Tibial nerve (tissue), 4 donors: ENCODE data around the gene FLCN. TPM values are rescaled to one million over a fixed set of nuclear protein-coding genes. Genes with fewer than 3 reads are reported as not detected.

Experiments used
- DNase-seq, 2 donors: peaks; one replicate each; pipeline ENCODE4 v3.0.0-alpha.2; 2019; ENCODE audit warnings: low spot score in 2 of 2
- H3K27ac ChIP-seq, 4 donors: fragments of 200-600 bp; sonication (generic) in 3 of 4; one replicate each; pipeline ENCODE4 v1.5.1; 2017 to 2019; ENCODE audit warnings: mild to moderate bottlenecking in 1 of 4
- H3K27me3 ChIP-seq, 2 donors: fragments of 200-600 bp; sonication (generic) in 1 of 2; one replicate each; pipeline versions ENCODE4 v1.5.1 to v1.6.0; 2017 to 2019
- H3K36me3 ChIP-seq, 3 donors: fragments of 200-600 bp; sonication (generic); one replicate each; pipeline ENCODE4 v1.5.1; 2018 to 2019
- H3K4me1 ChIP-seq, 4 donors: fragments of 200-600 bp; sonication (generic) in 3 of 4; one replicate each; pipeline ENCODE4 v1.5.1; 2017 to 2019
- H3K4me3 ChIP-seq, 4 donors: fragments of 200-600 bp; sonication (generic) in 3 of 4; one replicate each; pipeline ENCODE4 v1.5.1; 2017 to 2019; ENCODE audit warnings: mild to moderate bottlenecking in 1 of 4, moderate library complexity in 1 of 4
- H3K9me3 ChIP-seq, 4 donors: fragments of 200-600 bp; sonication (generic) in 3 of 4; one replicate each; pipeline ENCODE4 v1.5.1; 2017 to 2019
- CTCF ChIP-seq, 5 experiments: fragments of 200-600 bp in 3 of 5; fragments of 450-650 bp in 2 of 5; sonication (generic) in 3 of 5; IDR thresholded peaks; one replicate each; pipeline ENCODE4 v1.5.1; 2016 to 2019; ENCODE audit warnings: antibody characterized with exemption in 5 of 5, mild to moderate bottlenecking in 3 of 5, moderate library complexity in 2 of 5
- EP300 ChIP-seq, 2 donors: sonication (generic); formaldehyde crosslinking; IDR thresholded peaks; one replicate each; pipeline ENCODE4 v1.6.1; 2017; ENCODE audit warnings: antibody characterized with exemption in 2 of 2, mild to moderate bottlenecking in 1 of 2
- POLR2A ChIP-seq, 2 donors: fragments of 450-650 bp; IDR thresholded peaks; one replicate each; pipeline ENCODE4 v1.6.1; 2017; ENCODE audit warnings: antibody characterized with exemption in 2 of 2, mild to moderate bottlenecking in 2 of 2, moderate library complexity in 2 of 2
- WGBS, 2 donors: methylation state at CpG; one replicate each; pipeline ENCODE4 v1.1.5; 2018; 5-methylcytosine and 5-hydroxymethylcytosine counted together
- total RNA-seq, 4 donors: library from RNA; depleted of rRNA; stranded (reverse); fragments of >200 nt; gene quantifications; one replicate each; pipeline ENCODE4 v1.1.0, GENCODE V29; 2016

Gene FLCN
- total RNA-seq, 4 donors from 2014 or later: 71.5 to 85.9 (median 76.6) TPM

- DNase-seq: no peak
- Histone ChIP-seq H3K27ac (no peak overlapping the region), H3K4me3 (no peak overlapping the region), H3K27me3 (no peaks in the 10 kb centered on the region), H3K36me3 (peaks cover 2 to 90% (median 15%) of the 10 kb centered on the region in 3 donors), H3K9me3 (no peaks in the 10 kb centered on the region), H3K4me1 (no peaks in the 10 kb centered on the region)
- 55 to 65% methylated on average over 10 of the region's 10 CpGs for WGBS, 2 donors
- TF ChIP-seq POLR2A (IDR thresholded peaks at IDR 0.05) (no peak), EP300 (IDR thresholded peaks at IDR 0.05) (no peak), CTCF (IDR thresholded peaks at IDR 0.05) (no peak)
Observed at GRCh38 chr17:17213775-17214174, 23.2 kb downstream of the FLCN start.

GRCh38 chr17:17207998-17208397 lies 29.0 kb downstream of the FLCN start:
- H3K27me3 ChIP-seq: no peaks in the 10 kb centered on the region
- H3K4me3 ChIP-seq: no peak overlapping the region
- H3K9me3 ChIP-seq: no peaks in the 10 kb centered on the region
- TF ChIP-seq CTCF (IDR thresholded peaks at IDR 0.05) (no peak), EP300 (IDR thresholded peaks at IDR 0.05) (no peak), POLR2A (IDR thresholded peaks at IDR 0.05) (no peak)
- peak overlapping the region in 2 of 4 donors; percentile 95 to 96 for H3K27ac ChIP-seq
- peaks cover 0 to 35% (median 0%) of the 10 kb centered on the region in 3 donors for H3K36me3 ChIP-seq
- H3K4me1 ChIP-seq: peaks cover 0 to 45% (median 23%) of the 10 kb centered on the region in 4 donors
- WGBS, 2 donors: 71 to 73% methylated on average over 8 of the region's 8 CpGs
- DNase-seq: no peak

- TF ChIP-seq POLR2A (IDR thresholded peaks at IDR 0.05) (no peak), EP300 (IDR thresholded peaks at IDR 0.05) (no peak), CTCF (IDR thresholded peaks at IDR 0.05) (no peak)
- Histone ChIP-seq H3K4me1 (peaks cover 0 to 53% (median 24%) of the 10 kb centered on the region in 4 donors), H3K36me3 (peaks cover 0 to 35% (median 0%) of the 10 kb centered on the region in 3 donors), H3K27ac (peak overlapping the region; percentile 76 to 96 (median 92)), H3K4me3 (peak overlapping the region in 1 of 4 donors; percentile 68), H3K9me3 (no peaks in the 10 kb centered on the region), H3K27me3 (no peaks in the 10 kb centered on the region)
- 36 to 46% methylated on average over 12 to 16 of the region's 16 CpGs for WGBS, 2 donors
- DNase-seq: peak in 1 of 2 donors; percentile 39
Observed at GRCh38 chr17:17206913-17207335, 30.0 kb downstream of the FLCN start.

GRCh38 chr17:17206124-17206912 lies 30.6 kb downstream of the FLCN start, which contains the start of gene PLD6:
Gene PLD6 (minus strand): TSS chr17:17206333. CDS start chr17:17206286, 47 bp downstream.
- H3K9me3 ChIP-seq: no peaks in the 10 kb centered on the region
- DNase-seq: peak; percentile 73 to 79
- peaks cover 0 to 59% (median 28%) of the 10 kb centered on the region in 4 donors for H3K4me1 ChIP-seq
- no peaks in the 10 kb centered on the region for H3K27me3 ChIP-seq
- WGBS, 2 donors: 40 to 49% methylated on average over 19 to 23 of the region's 78 CpGs
- H3K36me3 ChIP-seq: peaks cover 0 to 30% (median 0%) of the 10 kb centered on the region in 3 donors
- H3K27ac ChIP-seq: peak within 1 kb of the TSS; percentile 76 to 96 (median 92)
- peak within 1 kb of the TSS; percentile 47 to 69 (median 60) for H3K4me3 ChIP-seq
- TF ChIP-seq EP300 (IDR thresholded peaks at IDR 0.05) (peak; percentile 10 to 53), CTCF (IDR thresholded peaks at IDR 0.05) (peak in 2 of 5 experiments; percentile 24 to 31), POLR2A (IDR thresholded peaks at IDR 0.05) (peak in 1 of 2 donors; percentile 57)
